Prostate gland (tissue), 2 donors: Measurements from ENCODE around the gene SLC2A4.

ENCODE experiments used
- POLR2A ChIP-seq: fragments of 450-650 bp; IDR thresholded peaks from one replicate; pipeline ENCODE4 v1.6.1; 2016; ENCODE audit warnings: antibody characterized with exemption, mild to moderate bottlenecking
- POLR2AphosphoS5 ChIP-seq: sonication (generic); formaldehyde crosslinking; IDR thresholded peaks from one replicate; pipeline ENCODE4 v1.6.1; 2017; ENCODE audit warnings: antibody characterized with exemption
- TF ChIP-seq, protein P1 (sequence below), 4 experiments: fragments of 200-600 bp in 2 of 4; fragments of 450-650 bp in 2 of 4; sonication (generic) in 2 of 4; IDR thresholded peaks; 1 replicate in 3 of 4; 2 replicates in 1 of 4; pipeline ENCODE4 v1.5.1; 2016 to 2019; ENCODE audit warnings: antibody characterized with exemption in 4 of 4, mild to moderate bottlenecking in 2 of 4, moderate library complexity in 2 of 4

DNA sequence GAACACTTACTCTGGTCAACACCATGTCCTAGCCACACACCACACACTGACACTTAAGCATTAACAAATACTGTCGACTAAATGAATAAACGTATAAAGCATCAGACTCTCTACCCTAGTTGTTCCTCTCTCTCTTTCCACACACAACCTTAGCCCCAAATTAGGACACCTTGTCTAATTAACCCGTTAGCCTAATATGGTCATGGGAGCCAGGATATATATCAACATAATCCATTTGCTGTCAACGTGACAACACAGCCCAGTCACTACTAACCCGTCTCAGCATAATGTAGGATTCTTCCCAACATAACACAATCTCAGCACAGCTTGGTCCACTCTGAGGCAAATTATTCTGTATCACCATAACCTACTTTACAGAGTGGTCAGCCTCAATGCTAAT is 49.4 kb upstream of the SLC2A4 start:
- TF ChIP-seq, protein P1, sequence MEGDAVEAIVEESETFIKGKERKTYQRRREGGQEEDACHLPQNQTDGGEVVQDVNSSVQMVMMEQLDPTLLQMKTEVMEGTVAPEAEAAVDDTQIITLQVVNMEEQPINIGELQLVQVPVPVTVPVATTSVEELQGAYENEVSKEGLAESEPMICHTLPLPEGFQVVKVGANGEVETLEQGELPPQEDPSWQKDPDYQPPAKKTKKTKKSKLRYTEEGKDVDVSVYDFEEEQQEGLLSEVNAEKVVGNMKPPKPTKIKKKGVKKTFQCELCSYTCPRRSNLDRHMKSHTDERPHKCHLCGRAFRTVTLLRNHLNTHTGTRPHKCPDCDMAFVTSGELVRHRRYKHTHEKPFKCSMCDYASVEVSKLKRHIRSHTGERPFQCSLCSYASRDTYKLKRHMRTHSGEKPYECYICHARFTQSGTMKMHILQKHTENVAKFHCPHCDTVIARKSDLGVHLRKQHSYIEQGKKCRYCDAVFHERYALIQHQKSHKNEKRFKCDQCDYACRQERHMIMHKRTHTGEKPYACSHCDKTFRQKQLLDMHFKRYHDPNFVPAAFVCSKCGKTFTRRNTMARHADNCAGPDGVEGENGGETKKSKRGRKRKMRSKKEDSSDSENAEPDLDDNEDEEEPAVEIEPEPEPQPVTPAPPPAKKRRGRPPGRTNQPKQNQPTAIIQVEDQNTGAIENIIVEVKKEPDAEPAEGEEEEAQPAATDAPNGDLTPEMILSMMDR (IDR thresholded peaks at IDR 0.05), result no peak
- TF ChIP-seq POLR2AphosphoS5, result no peak
- no peak for TF ChIP-seq POLR2A
